Hepatocyte (in vitro differentiated cells): Measurements from ENCODE around the gene SERPINA12.

ENCODE experiments used
- EZH2 ChIP-seq: fragments of 200-600 bp; sonication (generic); IDR thresholded peaks from 2 replicates; pipeline ENCODE4 v1.6.1; 2016; ENCODE audit warnings: antibody characterized with exemption, mild to moderate bottlenecking, borderline replicate concordance
- TF ChIP-seq, protein P1 (sequence below): fragments of 200-600 bp; sonication (generic); IDR thresholded peaks from 2 replicates; pipeline ENCODE4 v1.5.1; 2016; ENCODE audit warnings: antibody characterized with exemption, mild to moderate bottlenecking; ENCODE audit not compliant: poor library complexity

DNA sequence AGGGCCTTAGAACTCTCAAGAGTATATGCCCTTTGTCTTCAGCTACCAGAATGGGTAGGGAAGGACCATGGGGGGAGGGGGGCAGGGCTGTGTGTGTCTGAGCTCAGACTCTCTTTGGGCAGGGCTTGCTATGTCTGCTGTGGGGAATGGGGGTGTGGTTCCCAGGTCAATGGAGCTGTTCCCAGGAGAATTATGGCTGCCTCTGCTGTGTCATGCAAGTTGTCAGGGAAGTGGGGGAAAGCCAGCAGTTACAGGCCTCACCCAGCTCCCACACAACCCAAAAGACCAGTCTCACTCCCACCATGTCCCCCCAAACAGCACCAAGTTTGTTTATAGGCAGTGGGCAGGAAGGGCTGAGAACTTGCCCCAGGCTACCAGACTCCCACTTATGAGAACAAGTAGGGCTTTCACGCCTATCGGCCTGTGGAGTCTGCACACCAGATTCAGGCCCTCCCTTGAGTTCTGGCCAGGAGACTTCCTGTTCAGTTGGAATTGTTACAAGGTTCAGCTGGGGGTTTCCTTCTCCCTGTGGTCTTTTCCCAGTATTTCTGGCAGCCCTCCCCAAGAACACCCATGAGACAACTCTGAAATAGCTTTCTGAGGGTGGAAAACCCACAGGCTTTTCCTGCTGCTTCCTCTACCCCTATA is 50.6 kb downstream of the SERPINA12 start:
- TF ChIP-seq, protein P1, sequence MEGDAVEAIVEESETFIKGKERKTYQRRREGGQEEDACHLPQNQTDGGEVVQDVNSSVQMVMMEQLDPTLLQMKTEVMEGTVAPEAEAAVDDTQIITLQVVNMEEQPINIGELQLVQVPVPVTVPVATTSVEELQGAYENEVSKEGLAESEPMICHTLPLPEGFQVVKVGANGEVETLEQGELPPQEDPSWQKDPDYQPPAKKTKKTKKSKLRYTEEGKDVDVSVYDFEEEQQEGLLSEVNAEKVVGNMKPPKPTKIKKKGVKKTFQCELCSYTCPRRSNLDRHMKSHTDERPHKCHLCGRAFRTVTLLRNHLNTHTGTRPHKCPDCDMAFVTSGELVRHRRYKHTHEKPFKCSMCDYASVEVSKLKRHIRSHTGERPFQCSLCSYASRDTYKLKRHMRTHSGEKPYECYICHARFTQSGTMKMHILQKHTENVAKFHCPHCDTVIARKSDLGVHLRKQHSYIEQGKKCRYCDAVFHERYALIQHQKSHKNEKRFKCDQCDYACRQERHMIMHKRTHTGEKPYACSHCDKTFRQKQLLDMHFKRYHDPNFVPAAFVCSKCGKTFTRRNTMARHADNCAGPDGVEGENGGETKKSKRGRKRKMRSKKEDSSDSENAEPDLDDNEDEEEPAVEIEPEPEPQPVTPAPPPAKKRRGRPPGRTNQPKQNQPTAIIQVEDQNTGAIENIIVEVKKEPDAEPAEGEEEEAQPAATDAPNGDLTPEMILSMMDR: no peak
- no peak for TF ChIP-seq EZH2
